ENCODE measurements around the gene SIPA1. TPM values are rescaled to one million over a fixed set of nuclear protein-coding genes. Genes with fewer than 3 reads are reported as not detected.

The SIPA1 gene

Small RNA genes within 50 kb of the gene (small RNA-seq; reads per million reads assigned to genes)
- gene MIR4489 (ENCODE audit: low read depth) (not detected), gene MIR4690 (ENCODE audit: low read depth) (1.4 reads per million), gene RN7SL309P (ENCODE audit: low read depth) (not detected)
